Stimulated activated CD8-positive, alpha-beta memory T cell treated with anti-CD3 and anti-CD28 coated beads, Interleukin-7, amount 100 ng/mL, for 24 hours (primary cell): ENCODE results near the gene SMCO2.

Experiments
- DNase-seq: peaks from one replicate; pipeline ENCODE4 v3.0.0-alpha.2; 2020; ENCODE audit warnings: low read depth

Gene SMCO2

GRCh38 chr12:27453421-27453820 lies 6.9 kb downstream of the SMCO2 start:
- no peak for DNase-seq

- no peak for DNase-seq
These were observed 9.1 kb downstream of the SMCO2 start for GRCh38 chr12:27455589-27455988.

DNA sequence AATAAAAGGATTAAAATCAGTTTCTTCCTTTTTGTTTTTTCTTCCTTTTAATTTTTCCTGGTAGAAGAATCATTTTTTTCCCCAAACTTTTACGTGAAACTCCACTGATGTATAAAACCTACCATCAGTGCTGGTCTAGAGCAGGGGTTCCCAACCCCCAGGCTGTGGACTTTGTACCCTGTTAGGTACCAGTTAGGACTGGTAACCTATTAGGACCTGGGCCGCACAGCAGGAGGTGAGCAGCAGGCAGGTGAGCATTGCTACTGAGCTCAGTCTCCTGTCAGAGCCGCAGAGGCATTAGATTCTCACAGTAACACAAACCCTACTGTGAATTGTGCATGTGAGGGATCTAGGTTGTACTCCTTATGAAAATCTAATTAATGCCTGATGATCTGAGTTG lies 10.1 kb downstream of the SMCO2 start:
- DNase-seq, result no peak

- DNase-seq, result no peak
These were observed 14.0 kb downstream of the SMCO2 start for GRCh38 chr12:27460471-27460978.

- DNase-seq, result no peak
These were observed 15.7 kb downstream of the SMCO2 start for GRCh38 chr12:27462151-27462694.

GRCh38 chr12:27462851-27463250 lies 16.3 kb downstream of the SMCO2 start:
- no peak for DNase-seq

DNA sequence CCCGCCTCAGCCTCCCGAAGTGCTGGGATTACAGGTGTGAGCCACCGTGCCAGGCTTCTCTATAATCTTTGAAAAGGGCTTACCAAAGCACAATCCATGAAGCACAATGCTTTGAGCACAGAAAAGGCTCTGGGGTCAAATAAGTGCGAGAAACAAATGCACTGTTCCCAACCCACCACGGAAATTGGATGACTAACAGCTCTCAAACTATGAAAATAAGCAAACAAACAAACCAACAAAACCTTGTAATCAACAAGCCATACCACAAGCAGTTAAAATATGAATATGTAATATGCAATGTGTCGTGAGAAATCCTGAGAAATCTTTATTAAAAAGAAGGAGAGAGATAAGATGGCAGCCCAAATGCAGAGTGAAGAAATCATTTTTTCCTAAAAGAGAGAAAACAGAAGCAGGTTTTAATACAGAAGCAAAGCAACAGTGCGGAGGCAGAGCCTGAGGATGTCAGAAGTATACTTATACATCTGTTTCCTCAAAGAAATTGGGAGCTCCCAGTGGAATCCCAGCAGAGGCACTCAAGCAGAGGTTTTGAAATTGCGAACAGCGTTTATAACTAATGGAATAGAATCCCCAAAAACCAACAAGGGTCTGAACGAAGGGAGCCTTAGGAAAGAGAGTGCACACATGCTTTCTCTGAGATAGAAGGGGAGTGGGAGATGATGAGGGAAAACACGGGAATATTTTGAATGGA lies 17.1 kb downstream of the SMCO2 start:
- no peak for DNase-seq

GRCh38 chr12:27464220-27464554 lies 17.7 kb downstream of the SMCO2 start:
- DNase-seq, result no peak

- no peak for DNase-seq
These were observed 21.1 kb downstream of the SMCO2 start for GRCh38 chr12:27467641-27468040.

GRCh38 chr12:27468241-27468640 lies 21.7 kb downstream of the SMCO2 start:
- DNase-seq, result no peak

DNA sequence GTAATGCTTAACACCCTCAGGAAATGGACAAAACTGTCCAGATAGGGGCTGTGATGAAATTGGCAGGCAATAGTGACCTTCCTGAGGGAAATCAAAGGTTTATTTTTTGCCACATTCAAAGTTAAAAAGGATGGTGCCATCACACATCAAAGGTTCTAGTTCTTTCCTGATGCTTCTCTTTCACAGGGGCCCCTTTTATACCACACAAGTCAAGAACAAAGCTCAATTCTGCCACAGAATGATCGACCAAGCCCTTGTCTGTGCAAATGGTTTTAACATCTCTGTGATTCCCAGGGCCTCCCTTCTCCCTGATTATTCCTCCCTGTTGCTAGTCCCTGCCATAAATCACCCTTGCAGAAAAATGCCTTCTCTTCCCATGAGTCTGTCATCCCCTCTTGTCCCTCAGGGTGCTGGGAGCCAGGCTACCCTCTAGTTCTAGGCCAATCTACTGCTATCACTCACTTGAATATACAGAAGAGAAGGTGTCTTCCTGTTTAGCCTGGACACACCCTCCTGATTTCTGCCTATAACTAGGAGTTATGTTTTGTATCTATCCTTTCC lies 22.7 kb downstream of the SMCO2 start:
- no peak for DNase-seq

DNA sequence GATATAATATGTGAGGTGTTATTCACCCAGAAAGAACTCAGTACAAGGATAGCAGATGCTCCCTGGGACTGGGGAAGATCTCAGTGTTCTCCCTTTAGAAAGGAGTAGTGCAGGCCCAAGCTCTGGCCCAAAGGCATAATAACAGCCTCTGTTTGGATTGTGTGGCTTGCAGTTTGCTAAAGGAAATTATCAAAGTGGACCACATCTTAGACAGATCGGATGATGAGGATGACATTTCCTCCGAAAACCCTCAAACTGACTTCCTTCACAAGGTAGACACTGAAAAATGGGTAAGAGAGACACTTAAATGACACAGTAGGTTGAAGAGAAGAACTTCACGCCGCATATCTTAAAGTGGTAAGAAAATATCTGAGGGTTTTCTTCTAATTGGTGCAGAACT lies 26.1 kb downstream of the SMCO2 start:
- no peak for DNase-seq

DNA sequence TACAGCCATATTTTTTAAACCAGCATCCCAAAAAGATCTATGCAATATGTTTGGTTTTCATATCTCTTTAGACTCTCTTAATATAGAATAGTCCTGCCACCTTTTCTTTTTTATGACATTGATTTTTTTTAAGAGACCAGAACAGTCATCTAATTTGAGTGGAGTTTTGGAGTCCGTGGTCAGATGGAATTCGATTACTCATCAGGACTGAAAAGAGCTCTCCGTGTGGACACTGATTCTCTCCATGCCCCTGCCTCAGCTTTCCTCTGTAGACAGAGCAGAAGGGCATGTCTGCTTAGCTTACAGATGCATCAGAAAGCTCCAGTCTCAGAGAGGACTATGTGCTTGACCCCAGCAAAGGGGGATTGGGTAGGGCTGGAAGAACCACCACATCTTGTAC lies 27.8 kb downstream of the SMCO2 start:
- DNase-seq, result no peak

DNA sequence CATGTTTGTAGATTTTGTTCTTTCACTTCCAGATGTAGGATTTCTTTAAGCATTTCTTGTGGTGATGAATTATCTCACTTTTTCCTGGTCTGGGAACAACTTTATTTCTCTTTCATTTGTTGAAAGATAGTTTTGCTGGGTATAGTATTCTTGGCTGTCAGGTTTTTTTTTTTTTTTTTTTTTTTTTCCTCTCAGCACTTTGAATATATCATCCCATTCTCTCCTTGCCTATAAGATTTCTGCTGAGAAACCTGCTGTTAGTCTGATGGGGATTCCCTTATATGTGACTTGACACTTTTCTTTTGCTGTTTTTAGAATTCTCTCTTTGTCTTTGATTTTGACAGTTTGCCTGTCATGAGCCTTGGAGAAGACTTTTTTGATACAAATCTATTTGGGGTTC lies 30.5 kb downstream of the SMCO2 start:
- DNase-seq, result no peak

GRCh38 chr12:27478949-27479348 lies 32.4 kb downstream of the SMCO2 start:
- no peak for DNase-seq

DNA sequence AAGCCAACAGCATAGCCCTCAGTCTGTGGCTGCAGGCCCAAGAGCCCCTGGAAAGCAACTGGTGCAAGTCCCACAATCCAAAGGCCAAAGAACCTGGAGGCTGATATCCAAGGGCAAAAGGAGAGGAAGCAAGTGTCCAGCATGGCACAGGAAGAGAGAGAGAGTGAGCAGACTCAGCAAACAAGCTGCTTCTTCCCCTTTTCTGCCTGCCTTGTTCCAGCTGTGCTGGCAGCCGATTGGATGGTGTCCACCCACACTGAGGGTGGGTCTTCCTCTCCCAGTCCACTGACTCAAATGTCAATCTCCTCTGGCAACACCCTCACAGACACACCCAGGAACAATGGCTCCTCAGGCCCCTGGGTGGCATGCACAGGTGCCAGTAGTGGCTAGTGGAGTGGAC lies 33.5 kb downstream of the SMCO2 start:
- DNase-seq, result no peak

DNA sequence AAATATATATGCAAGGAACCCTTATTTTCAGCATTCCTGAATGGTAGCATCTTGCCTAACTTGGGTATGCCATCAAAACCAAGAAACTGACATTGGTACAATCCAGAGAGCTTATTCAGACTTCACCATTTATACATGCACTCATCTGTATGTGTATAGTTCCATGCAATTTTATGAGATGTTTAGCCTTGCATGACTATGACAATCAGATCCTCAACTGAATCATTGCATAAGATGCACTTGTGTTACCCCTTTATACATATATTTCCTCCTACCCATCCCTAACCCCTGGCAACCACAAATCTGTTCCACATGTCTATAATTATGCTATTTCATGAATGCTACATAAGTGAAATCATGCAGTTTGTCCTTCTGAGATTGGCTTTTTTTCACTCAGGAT lies 40.4 kb downstream of the SMCO2 start:
- DNase-seq, result no peak

DNA sequence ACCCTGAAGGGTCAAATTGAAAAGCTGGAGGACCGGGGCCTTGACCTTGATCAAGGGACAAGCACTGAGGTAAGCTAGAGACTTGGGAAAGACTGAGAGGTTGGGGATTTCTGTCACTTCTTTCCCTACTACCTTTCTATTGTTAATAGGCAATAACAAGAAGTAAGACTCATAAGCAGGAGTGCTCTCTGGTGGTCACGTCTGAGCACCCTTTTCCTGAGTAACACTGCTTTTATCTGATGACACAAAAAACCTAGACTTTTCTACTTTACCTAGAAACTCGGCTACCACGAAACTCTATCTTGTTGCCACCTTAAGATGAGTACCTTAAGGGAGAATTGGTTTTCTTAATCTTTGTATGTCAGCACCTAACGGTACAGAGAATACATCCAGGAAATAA lies 41.9 kb downstream of the SMCO2 start:
- no peak for DNase-seq

DNA sequence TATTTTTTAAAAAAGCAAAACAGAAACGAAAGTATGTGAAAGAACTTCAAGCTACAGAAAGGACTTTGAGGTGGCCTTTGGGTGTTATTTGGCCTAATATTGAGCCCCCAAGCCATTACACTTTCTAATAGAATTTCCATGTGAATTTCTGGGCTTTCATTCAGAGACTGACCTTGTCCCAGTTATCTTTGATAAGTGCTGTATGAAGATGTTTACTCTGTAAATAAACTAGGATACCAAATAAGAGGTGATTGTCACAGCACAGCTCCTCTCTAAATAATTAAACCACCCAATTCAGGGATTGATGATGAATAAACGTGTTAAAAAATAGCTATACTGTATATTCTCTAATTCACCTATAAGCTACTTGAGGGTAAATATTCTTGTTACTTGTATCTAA lies 44.7 kb downstream of the SMCO2 start:
- DNase-seq, result no peak

DNA sequence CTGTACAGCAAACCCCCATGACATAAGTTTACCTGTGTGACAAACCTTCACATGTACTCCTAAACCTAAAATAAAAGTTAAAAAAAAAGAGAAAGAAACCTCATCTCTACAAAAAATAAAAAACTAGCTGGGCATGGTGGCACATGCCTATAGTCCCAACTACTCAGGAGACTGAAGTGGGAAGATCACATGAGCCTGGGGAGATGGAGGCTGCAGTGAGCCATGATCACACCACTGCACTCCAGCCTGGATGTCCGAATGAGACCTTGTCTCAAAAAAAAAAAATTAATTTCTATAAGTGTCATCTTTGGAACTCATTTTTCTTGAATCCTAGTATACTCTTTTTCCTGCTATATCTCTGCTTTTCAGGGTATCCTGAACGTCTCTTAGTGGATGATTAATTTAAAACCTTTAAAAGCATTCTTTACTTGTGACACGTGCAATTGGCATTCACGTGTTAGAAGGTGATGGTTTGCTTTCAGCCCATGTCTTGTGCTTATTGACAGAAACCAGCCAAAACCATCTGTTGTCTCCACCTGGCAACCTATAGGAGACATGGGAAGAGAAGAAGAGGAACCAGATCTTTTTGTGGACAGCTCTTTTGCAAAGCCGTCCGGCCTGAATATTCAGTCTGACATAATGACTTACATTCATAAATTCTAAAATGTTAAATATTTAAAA lies 46.9 kb downstream of the SMCO2 start:
- no peak for DNase-seq

DNA sequence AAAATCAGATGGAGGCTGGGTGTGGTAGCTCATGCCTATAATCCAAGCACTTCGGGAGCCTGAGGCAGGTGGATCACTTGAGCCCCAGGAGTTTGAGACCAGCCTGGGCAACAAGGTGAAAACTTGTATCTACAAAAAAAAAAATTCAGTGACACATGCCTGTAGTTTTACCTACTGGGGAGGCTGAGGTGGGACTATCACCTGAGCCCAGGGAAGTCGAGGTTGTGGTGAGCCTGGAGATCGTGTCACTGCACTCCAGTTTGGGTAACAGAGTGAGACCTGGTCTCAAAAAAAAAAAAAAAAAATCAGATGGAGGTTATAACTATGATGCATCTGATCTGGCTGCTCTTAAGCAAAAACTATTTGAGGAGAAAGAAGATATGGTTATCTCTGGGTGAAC lies 50.9 kb downstream of the SMCO2 start:
- DNase-seq, result no peak

GRCh38 chr12:27498149-27498548 lies 51.6 kb downstream of the SMCO2 start:
- DNase-seq, result no peak

DNA sequence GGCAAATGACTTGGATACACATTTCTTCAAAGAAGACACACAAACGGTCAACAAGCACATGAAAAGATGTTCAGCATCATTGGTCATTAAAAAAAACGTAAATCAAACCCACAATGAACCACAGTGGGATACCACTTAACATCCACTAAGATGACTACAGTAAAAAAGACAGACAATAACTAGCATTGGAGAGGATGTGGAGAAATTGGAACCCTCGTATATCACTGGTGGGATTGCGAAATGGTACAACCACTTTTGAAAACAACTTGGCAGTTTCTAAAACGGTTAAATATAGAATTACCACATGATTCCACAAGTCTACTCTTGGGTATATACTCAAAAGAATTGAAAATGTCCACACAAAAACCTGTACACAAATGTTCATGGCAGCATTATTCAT lies 52.2 kb downstream of the SMCO2 start:
- DNase-seq, result no peak
